Measurements from ENCODE around the gene CFAP299. TPM values are rescaled to one million over a fixed set of nuclear protein-coding genes. Genes with fewer than 3 reads are reported as not detected.

The CFAP299 gene
- total and polyA plus RNA-seq, 2 of the 8 experiments (the other 6 are each of a cell fraction or from before 2014, with no cell fraction given) = not detected

- Histone ChIP-seq H3K79me1 (ENCODE audit: low read depth, low read length) (no peaks in the 10 kb centered on the region), H2AK5ac (ENCODE audit: low read depth, low read length) (no peak overlapping the region), H3K79me2 (ENCODE audit: control insufficient read depth in 1 of 2, insufficient read depth in 2 of 2, low read length in 2 of 2) (no peaks in the 10 kb centered on the region), H2BK12ac (ENCODE audit: low read depth, low read length) (no peak overlapping the region), H3K4me1 (replicated peaks in 1 of 4; ENCODE audit: control insufficient read depth in 3 of 4, insufficient read depth in 4 of 4, low read length in 3 of 4) (peaks cover 0 to 17% (median 5%) of the 10 kb centered on the region in 4 experiments; a peak in 4 of 7 replicates), H3K9ac (replicated peaks in 1 of 4; ENCODE audit: extremely low read depth in 1 of 4, low read depth in 3 of 4, low read length in 3 of 4) (no peak overlapping the region), H3K56ac (replicated peaks; ENCODE audit: insufficient read length, low read depth, low read length) (no peak overlapping the region), H2BK20ac (ENCODE audit: low read length) (0 out of 2 replicates have a peak overlapping the region, but pooled peaks have one; percentile 73), H3K23me2 (ENCODE audit: low read depth, low read length) (no peaks in the 10 kb centered on the region), H3K18ac (ENCODE audit: extremely low read depth, low read length) (peak overlapping the region; percentile 63; the same call in 1 of the 2 replicates), H3K36me3 (ENCODE audit: control insufficient read depth in 2 of 4, insufficient read depth in 4 of 4, low read length in 3 of 4) (no peaks in the 10 kb centered on the region), H3K23ac (ENCODE audit: insufficient read length) (no peak overlapping the region), H2AFZ (ENCODE audit: low read length) (no peak overlapping the region), H3K27me3 (replicated peaks in 1 of 4; ENCODE audit: control insufficient read depth in 3 of 4, extremely low read depth in 1 of 4, insufficient read depth in 3 of 4, low read length in 3 of 4) (no peaks in the 10 kb centered on the region), H2BK5ac (ENCODE audit: low read depth, low read length) (no peak overlapping the region; the same call in 1 of the 2 replicates), H4K8ac (ENCODE audit: extremely low read depth, insufficient read depth, low read length) (no peak overlapping the region), H3K9me3 (ENCODE audit: insufficient read depth in 2 of 2, low read depth in 1 of 2, low read length in 1 of 2) (no peaks in the 10 kb centered on the region), H3K4me2 (ENCODE audit: insufficient read depth in 1 of 2, low read depth in 2 of 2, low read length in 2 of 2) (peak overlapping the region; percentile 38 to 59; a peak in 3 of 4 replicates), H2BK120ac (replicated peaks; ENCODE audit: low read depth, low read length) (no peak overlapping the region), H3K27ac (ENCODE audit: low read depth, low read length) (no peak overlapping the region), H2BK15ac (ENCODE audit: low read length) (no peak overlapping the region), H4K20me1 (replicated peaks in 1 of 2; ENCODE audit: control insufficient read depth in 1 of 2, insufficient read depth in 2 of 2, low read length in 2 of 2) (no peaks in the 10 kb centered on the region), H3K4me3 (ENCODE audit: extremely low read depth in 1 of 4, insufficient read depth in 2 of 4, low read depth in 3 of 4, low read length in 4 of 4) (peak overlapping the region in 1 of 4 experiments; percentile 16; a peak in 1 of 8 replicates), H3K14ac (ENCODE audit: insufficient read length) (no peak overlapping the region), H3K4ac (replicated peaks; ENCODE audit: insufficient read length, low read depth, low read length) (no peak overlapping the region), H4K91ac (replicated peaks; ENCODE audit: insufficient read length, low read length) (no peak overlapping the region), H4K5ac (ENCODE audit: insufficient read length, low read depth, low read length) (no peak overlapping the region)
- POLR2A ChIA-PET (ENCODE audit: partially characterized antibody) = no interaction called here
- DNase-seq (ENCODE audit: low read depth in 1 of 2, low spot score in 2 of 2) = no peak
- TF ChIP-seq USF2 (IDR thresholded peaks at IDR 0.05; ENCODE audit: low read length) (no peak), KDM4A (IDR thresholded peaks at IDR 0.05; ENCODE audit: low read depth, low read length, severe bottlenecking) (no peak), PHF8 (conservative IDR thresholded peaks at IDR 0.05; ENCODE audit: low read depth, low read length) (no peak), EP300 (IDR thresholded peaks at IDR 0.05; ENCODE audit: borderline replicate concordance in 1 of 2, low read depth in 2 of 2, low read length in 2 of 2) (peak in 1 of 2 experiments; percentile 39; a peak in 1 of 3 replicates), TCF12 (IDR thresholded peaks at IDR 0.05; ENCODE audit: low read depth, low read length) (0 out of 2 replicates have a peak, but pooled peaks have one; percentile 35), MAFK (IDR thresholded peaks at IDR 0.05; ENCODE audit: low read depth, low read length) (no peak)
- CTCF ChIA-PET (ENCODE audit: partially characterized antibody) = no interaction called here
- 44% methylated on average over 1 of the region's 1 CpG; no CpG with 5 or more reads in 1 of the 2 experiments for WGBS, 2 experiments (ENCODE audit: extremely low coverage in 1 of 2, insufficient coverage in 1 of 2, insufficient read length in 1 of 2, insufficient replicate concordance in 2 of 2, low coverage in 1 of 2, low lambda C conversion rate in 2 of 2, missing lambda C conversion rate in 1 of 2)
- FAIRE-seq = peak; percentile 79
Observed at GRCh38 chr4:80454556-80454955, 119.0 kb downstream of the CFAP299 start.
